ENCODE results near the gene GNAT2. TPM values are rescaled to one million over a fixed set of nuclear protein-coding genes. Genes with fewer than 3 reads are reported as not detected.

The GNAT2 gene
- 0.07 to 0.10 TPM in 2 of 5 replicates, not detected in the others for total RNA-seq (2022; extraction: Qiagen RNA extraction)

DNA sequence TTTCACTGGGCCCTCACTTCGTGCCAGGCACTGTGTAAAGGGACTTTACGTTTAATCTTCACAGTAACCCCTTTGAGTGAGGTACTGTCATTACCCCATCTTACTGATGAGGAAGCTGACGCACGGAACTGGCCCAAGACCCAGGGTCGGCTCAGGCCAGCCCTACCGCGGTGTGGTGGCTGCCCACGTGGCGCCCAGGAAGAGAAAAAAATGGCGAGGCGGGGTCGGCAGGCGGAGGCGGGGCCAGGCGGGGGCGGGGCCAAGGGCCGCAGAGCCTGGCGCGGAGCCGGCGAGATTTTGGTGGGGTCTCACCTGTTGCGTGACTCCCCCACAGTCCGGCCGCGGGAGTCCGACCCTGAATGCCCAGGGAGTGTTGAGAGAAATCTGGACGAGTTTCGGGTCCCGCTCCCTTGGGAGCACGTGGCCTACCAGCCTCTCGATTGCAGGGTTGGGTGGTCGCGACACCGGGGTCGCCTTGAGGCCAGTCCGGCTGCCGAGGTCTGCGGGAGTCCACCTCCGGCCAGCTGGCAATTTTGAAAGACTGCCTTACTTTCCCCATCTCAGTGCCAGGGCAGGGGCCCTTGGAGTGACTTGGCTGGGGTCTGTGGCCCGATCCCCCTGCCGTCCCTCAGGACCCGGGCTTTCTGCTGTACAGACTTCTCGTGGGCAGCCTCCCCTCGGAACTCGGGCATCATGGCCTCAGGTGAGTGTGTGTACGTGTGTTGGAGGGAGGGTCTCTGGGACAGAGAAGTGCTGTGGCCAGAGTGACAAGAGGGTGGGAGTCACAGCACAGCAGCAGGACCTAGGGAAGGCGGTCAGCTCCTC is at the start of gene GNAT2, which contains the start of gene AMPD2:
Gene GNAT2 (minus strand): TSS at position 41 of the 825 bp plus-strand sequence. CDS start 6,746 bp downstream, outside the sequence.
Gene AMPD2 (plus strand): TSS at position 262 of the 825 bp plus-strand sequence. CDS start 1,339 bp downstream, outside the sequence.

DNA sequence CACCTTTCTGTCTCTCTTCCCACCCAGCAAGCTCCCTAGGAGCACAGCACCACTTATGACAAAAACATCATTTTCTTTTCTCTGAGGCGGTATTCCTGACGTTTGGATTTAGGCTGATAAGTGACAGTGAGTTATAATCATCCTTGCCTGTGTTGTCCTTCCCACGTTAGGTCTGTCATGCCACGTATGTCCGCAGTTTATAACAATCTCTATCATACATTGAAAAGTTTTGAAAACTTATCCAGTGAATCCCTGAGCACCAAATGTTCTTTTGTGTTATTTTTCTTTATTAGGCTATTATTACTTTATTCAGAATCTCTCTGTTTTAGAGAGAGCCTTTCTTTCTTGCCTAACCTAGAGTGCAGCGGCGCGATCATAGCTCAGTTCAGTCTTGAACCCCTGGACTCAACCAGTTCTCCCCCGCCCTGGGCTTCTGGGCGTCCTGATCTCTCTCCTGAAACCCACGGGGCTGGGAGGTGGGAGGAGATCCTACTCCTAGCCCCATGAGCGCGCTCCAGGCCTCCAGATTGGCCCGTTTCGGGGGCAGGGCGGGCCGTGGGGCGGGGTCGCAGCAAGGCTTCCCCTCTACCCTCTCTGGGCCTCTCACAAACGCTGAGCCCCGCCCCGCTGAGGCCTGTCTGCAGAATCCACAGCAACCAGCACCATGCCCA is 48.2 kb upstream of the GNAT2 start, which contains the start of gene GSTM2:
Gene GSTM2 (plus strand): TSS at position 606 of the 671 bp plus-strand sequence. CDS start 59 bp downstream, at position 665.

DNA sequence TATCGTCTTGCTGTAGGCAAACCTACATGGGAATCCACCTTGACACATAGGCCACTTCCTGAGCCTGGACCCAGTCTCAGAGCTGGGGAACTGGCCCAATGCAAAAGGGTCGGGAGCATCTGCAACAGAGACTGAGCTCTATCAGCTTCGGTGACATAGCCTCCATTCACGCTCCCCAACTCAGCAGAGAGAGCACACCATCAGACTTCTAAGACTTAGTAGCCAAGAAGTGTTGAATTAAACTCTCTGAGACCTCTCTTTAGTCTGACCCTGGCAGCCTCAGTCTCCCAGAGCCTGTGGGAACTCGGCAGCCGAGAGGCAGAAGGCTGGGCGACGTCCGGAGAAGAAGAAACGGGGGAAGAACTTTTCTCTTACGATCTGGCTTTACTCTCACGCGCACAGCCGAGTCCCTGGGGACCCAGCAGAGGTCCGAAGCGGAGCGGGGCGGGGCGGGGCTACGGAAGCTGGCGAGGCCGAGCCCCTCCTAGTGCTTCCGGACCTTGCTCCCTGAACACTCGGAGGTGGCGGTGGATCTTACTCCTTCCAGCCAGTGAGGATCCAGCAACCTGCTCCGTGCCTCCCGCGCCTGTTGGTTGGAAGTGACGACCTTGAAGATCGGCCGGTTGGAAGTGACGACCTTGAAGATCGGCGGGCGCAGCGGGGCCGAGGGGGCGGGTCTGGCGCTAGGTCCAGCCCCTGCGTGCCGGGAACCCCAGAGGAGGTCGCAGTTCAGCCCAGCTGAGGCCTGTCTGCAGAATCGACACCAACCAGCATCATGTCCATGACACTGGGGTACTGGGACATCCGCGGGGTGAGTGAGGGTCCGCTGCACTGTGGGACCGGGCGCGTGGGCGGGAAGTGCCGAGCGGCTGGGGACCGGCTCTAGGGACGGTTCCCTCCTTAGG is 36.5 kb upstream of the GNAT2 start, which contains the start of gene GSTM4:
Gene GSTM4 (plus strand): TSS at position 485 of the 905 bp plus-strand sequence. CDS start 291 bp downstream, at position 776.

Other genes with a start within 250 kb of the GNAT2 start
- gene SORT1, start 221.7 kb downstream of the GNAT2 start, total RNA-seq (2022; extraction: Qiagen RNA extraction) = 3.4 to 5.7 TPM (median 3.9 TPM) in 5 replicates
- gene PSMA5, start 193.2 kb downstream of the GNAT2 start, total RNA-seq (2022; extraction: Qiagen RNA extraction) = 98.1 to 109 TPM (median 102 TPM) in 5 replicates
- 0.05 to 0.13 TPM (median 0.08 TPM) in 5 replicates for gene SYPL2, start 153.1 kb downstream of the GNAT2 start, total RNA-seq (2022; extraction: Qiagen RNA extraction)
- 1.2 to 2.8 TPM (median 2.2 TPM) in 5 replicates for gene ATXN7L2, start 135.7 kb downstream of the GNAT2 start, total RNA-seq (2022; extraction: Qiagen RNA extraction)
- gene CYB561D1, start 125.5 kb downstream of the GNAT2 start, total RNA-seq (2022; extraction: Qiagen RNA extraction) = 4.1 to 4.2 TPM (median 4.2 TPM) in 5 replicates
- gene AMIGO1, start 109.9 kb downstream of the GNAT2 start, total RNA-seq (2022; extraction: Qiagen RNA extraction) = 1.0 to 1.4 TPM (median 1.3 TPM) in 5 replicates
- gene GPR61, start 79.7 kb downstream of the GNAT2 start, total RNA-seq (2022; extraction: Qiagen RNA extraction) = 0.06 TPM in 1 of 5 replicates, not detected in the others
- 4.5 to 5.9 TPM (median 5.1 TPM) in 5 replicates for gene GNAI3, start 71.0 kb downstream of the GNAT2 start, total RNA-seq (2022; extraction: Qiagen RNA extraction)
- gene AMPD2, start 221 bp upstream of the GNAT2 start, total RNA-seq (2022; extraction: Qiagen RNA extraction) = 19.2 to 23.8 TPM (median 21.5 TPM) in 5 replicates
- 8.4 to 10.5 TPM (median 9.3 TPM) in 5 replicates for gene GSTM4, start 36.5 kb upstream of the GNAT2 start, total RNA-seq (2022; extraction: Qiagen RNA extraction)
- 2.7 to 4.1 TPM (median 3.4 TPM) in 5 replicates for gene GSTM2, start 48.4 kb upstream of the GNAT2 start, total RNA-seq (2022; extraction: Qiagen RNA extraction)
- not detected in 5 replicates for gene GSTM1, start 68.2 kb upstream of the GNAT2 start, total RNA-seq (2022; extraction: Qiagen RNA extraction)
- not detected in 5 replicates for gene GSTM5, start 92.6 kb upstream of the GNAT2 start, total RNA-seq (2022; extraction: Qiagen RNA extraction)
- 22.7 to 32.0 TPM (median 24.0 TPM) in 5 replicates for gene GSTM3, start 121.4 kb upstream of the GNAT2 start, total RNA-seq (2022; extraction: Qiagen RNA extraction)
- gene EPS8L3, start 144.3 kb upstream of the GNAT2 start, total RNA-seq (2022; extraction: Qiagen RNA extraction) = 0.59 to 0.79 TPM (median 0.76 TPM) in 5 replicates

Measured in A549 treated with AZD2906 at 1 μM for 4 hours (cell line).